ENCODE measurements around the gene ZNF608.

The ZNF608 gene

GRCh38 chr5:124716169-124716568 lies 30.3 kb downstream of the ZNF608 start:
- DNase-seq = no peak

- no peak for DNase-seq
Measured at GRCh38 chr5:124714910-124715309, 31.5 kb downstream of the ZNF608 start.

- no peak for DNase-seq
Measured at GRCh38 chr5:124713595-124713994, 32.8 kb downstream of the ZNF608 start.

GRCh38 chr5:124712731-124713305 lies 33.6 kb downstream of the ZNF608 start:
- DNase-seq = no peak

GRCh38 chr5:124708086-124708485 lies 38.4 kb downstream of the ZNF608 start:
- DNase-seq = no peak

- DNase-seq = no peak
Measured at GRCh38 chr5:124707520-124707919, 38.9 kb downstream of the ZNF608 start.

- DNase-seq = peak; percentile 96
Measured at GRCh38 chr5:124706729-124707361, 39.6 kb downstream of the ZNF608 start.

GRCh38 chr5:124706051-124706450 lies 40.4 kb downstream of the ZNF608 start:
- DNase-seq = no peak

- DNase-seq = no peak
Measured at GRCh38 chr5:124705577-124705976, 40.9 kb downstream of the ZNF608 start.

- DNase-seq = no peak
Measured at GRCh38 chr5:124704594-124705284, 41.7 kb downstream of the ZNF608 start.

- DNase-seq = no peak
Measured at GRCh38 chr5:124703995-124704394, 42.4 kb downstream of the ZNF608 start.

- DNase-seq = no peak
Measured at GRCh38 chr5:124702525-124702924, 43.9 kb downstream of the ZNF608 start.

GRCh38 chr5:124701873-124702425 lies 44.5 kb downstream of the ZNF608 start:
- no peak for DNase-seq

GRCh38 chr5:124701016-124701415 lies 45.4 kb downstream of the ZNF608 start:
- DNase-seq = no peak

- no peak for DNase-seq
Measured at GRCh38 chr5:124700333-124700732, 46.1 kb downstream of the ZNF608 start.

- no peak for DNase-seq
Measured at GRCh38 chr5:124698770-124699169, 47.7 kb downstream of the ZNF608 start.

GRCh38 chr5:124697933-124698591 lies 48.4 kb downstream of the ZNF608 start:
- DNase-seq = no peak

GRCh38 chr5:124697501-124697900 lies 48.9 kb downstream of the ZNF608 start:
- no peak for DNase-seq

- no peak for DNase-seq
Measured at GRCh38 chr5:124696898-124697297, 49.5 kb downstream of the ZNF608 start.

Data from NCI-H1694 (cell line).